ENCODE measurements around the gene ATG16L2. TPM values are rescaled to one million over a fixed set of nuclear protein-coding genes. Genes with fewer than 3 reads are reported as not detected.

ATG16L2 gene
- total and polyA plus RNA-seq, 4 donors: 4.7 to 17.8 (median 7.4) TPM

- no peak for TF ChIP-seq GABPA (IDR thresholded peaks at IDR 0.05 in 1 of 2, conservative IDR thresholded peaks at IDR 0.05 in 1 of 2)
- no peak for TF ChIP-seq CTCF (IDR thresholded peaks at IDR 0.05; ENCODE audit: low read depth, low read length, missing input control)
- TF ChIP-seq EGR1 (IDR thresholded peaks at IDR 0.05; ENCODE audit: low read depth in 2 of 2): no peak
- TF ChIP-seq FOXA2 (IDR thresholded peaks at IDR 0.05): no peak
- peak; percentile 31 to 42 for TF ChIP-seq HNF4A (conservative IDR thresholded peaks at IDR 0.05)
- TF ChIP-seq ZBTB33 (IDR thresholded peaks at IDR 0.05): no peak
Measured at GRCh38 chr11:72828081-72828567, 13.9 kb downstream of the ATG16L2 start (continued).

- Histone ChIP-seq H3K36me3 (ENCODE audit: control insufficient read depth in 4 of 4, insufficient read depth in 3 of 4, low read depth in 1 of 4, low read length in 3 of 4) (no peaks in the 10 kb centered on the region), H3K9me3 (ENCODE audit: control insufficient read depth in 4 of 4, low read length in 3 of 4) (no peaks in the 10 kb centered on the region), H3K27me3 (ENCODE audit: control insufficient read depth in 4 of 4, insufficient read depth in 4 of 4, low read length in 3 of 4) (no peaks in the 10 kb centered on the region), H3K4me3 (ENCODE audit: low read depth in 1 of 3, low read length in 3 of 3) (no peak overlapping the region), H3K27ac (ENCODE audit: low read depth in 1 of 2, low read length in 2 of 2) (peak overlapping the region; percentile 70 to 76), H3K9ac (ENCODE audit: low read depth in 1 of 2, low read length in 2 of 2) (peak overlapping the region in 1 of 2 donors; percentile 10), H3K4me1 (ENCODE audit: control insufficient read depth in 4 of 4, insufficient read depth in 4 of 4, low read length in 3 of 4) (peaks cover 0 to 22% (median 17%) of the 10 kb centered on the region in 4 donors)
- WGBS: 69% methylated on average over 7 of the region's 7 CpGs
- no peak for DNase-seq (ENCODE audit: low spot score)
- no peak for TF ChIP-seq SP1 (IDR thresholded peaks at IDR 0.05)
- TF ChIP-seq YY1 (IDR thresholded peaks at IDR 0.05): no peak
- TF ChIP-seq EGR1 (IDR thresholded peaks at IDR 0.05; ENCODE audit: low read depth in 2 of 2): no peak
- no peak for TF ChIP-seq RAD21 (IDR thresholded peaks at IDR 0.05)
- TF ChIP-seq CTCF (IDR thresholded peaks at IDR 0.05; ENCODE audit: low read depth, low read length, missing input control): no peak
Measured at GRCh38 chr11:72828692-72829101, 14.5 kb downstream of the ATG16L2 start.

GRCh38 chr11:72829178-72829577 is 15.0 kb downstream of the ATG16L2 start:
- no peak overlapping the region for H3K9ac ChIP-seq (ENCODE audit: low read depth in 1 of 2, low read length in 2 of 2)

More at GRCh38 chr11:72829178-72829577, 15.0 kb downstream of the ATG16L2 start:
- DNase-seq (ENCODE audit: low spot score): no peak
- peaks cover 0 to 22% (median 17%) of the 10 kb centered on the region in 4 donors for H3K4me1 ChIP-seq (ENCODE audit: control insufficient read depth in 4 of 4, insufficient read depth in 4 of 4, low read length in 3 of 4)
- H3K36me3 ChIP-seq (ENCODE audit: control insufficient read depth in 4 of 4, insufficient read depth in 3 of 4, low read depth in 1 of 4, low read length in 3 of 4): no peaks in the 10 kb centered on the region
- no peaks in the 10 kb centered on the region for H3K27me3 ChIP-seq (ENCODE audit: control insufficient read depth in 4 of 4, insufficient read depth in 4 of 4, low read length in 3 of 4)
- 95% methylated on average over 13 of the region's 13 CpGs for WGBS
- H3K4me3 ChIP-seq (ENCODE audit: low read depth in 1 of 3, low read length in 3 of 3): no peak overlapping the region
- no peaks in the 10 kb centered on the region for H3K9me3 ChIP-seq (ENCODE audit: control insufficient read depth in 4 of 4, low read length in 3 of 4)
- H3K27ac ChIP-seq (ENCODE audit: low read depth in 1 of 2, low read length in 2 of 2): peak overlapping the region; percentile 70 to 76
- no peak for TF ChIP-seq ATF3 (IDR thresholded peaks at IDR 0.05)
- TF ChIP-seq CTCF (IDR thresholded peaks at IDR 0.05; ENCODE audit: low read depth, low read length, missing input control): no peak
- no peak for TF ChIP-seq ZBTB33 (IDR thresholded peaks at IDR 0.05)
- TF ChIP-seq GABPA (IDR thresholded peaks at IDR 0.05 in 1 of 2, conservative IDR thresholded peaks at IDR 0.05 in 1 of 2): no peak
- TF ChIP-seq SP1 (IDR thresholded peaks at IDR 0.05): no peak
- TF ChIP-seq JUND (IDR thresholded peaks at IDR 0.05): no peak

Measured in liver (tissue), 9 donors.